Kidney epithelial cell (primary cell): Measurements from ENCODE around the gene MUC13. TPM values are rescaled to one million over a fixed set of nuclear protein-coding genes. Genes with fewer than 3 reads are reported as not detected.
"Not testable (repeated sequence)": the region's sequence is repeated elsewhere in the genome, so short reads cannot be mapped to it uniquely, and the experiment has no call there.

Experiments used
- DNase-seq: peaks from one replicate; pipeline ENCODE4 v3.0.0-alpha.2; 2010; ENCODE audit warnings: low read depth
- H3K27me3 ChIP-seq: 2 replicates; pipeline ENCODE4 v1.6.0; 2011; ENCODE audit warnings: low read length; ENCODE audit not compliant: control insufficient read depth, insufficient read depth
- H3K36me3 ChIP-seq: 2 replicates; pipeline ENCODE4 v1.5.1; 2011; ENCODE audit warnings: low read length; ENCODE audit not compliant: control insufficient read depth, insufficient read depth
- H3K4me3 ChIP-seq: 2 replicates; pipeline ENCODE4 v1.5.1; 2011; ENCODE audit warnings: low read depth, mild to moderate bottlenecking, control low read depth, low read length
- CTCF ChIP-seq: IDR thresholded peaks from 2 replicates; pipeline ENCODE4 v1.5.1; 2011; ENCODE audit warnings: mild to moderate bottlenecking, moderate library complexity, low read length, control low read depth, inconsistent platforms; ENCODE audit not compliant: insufficient read depth, poor library complexity, severe bottlenecking
- total RNA-seq: library from RNA; depleted of rRNA; stranded (reverse); fragments of >200 nt; gene quantifications from 2 replicates; pipeline ENCODE4 v1.2.3, GENCODE V29; 2015

Gene MUC13
- total RNA-seq, 1 donor from 2014 or later = not detected

DNA sequence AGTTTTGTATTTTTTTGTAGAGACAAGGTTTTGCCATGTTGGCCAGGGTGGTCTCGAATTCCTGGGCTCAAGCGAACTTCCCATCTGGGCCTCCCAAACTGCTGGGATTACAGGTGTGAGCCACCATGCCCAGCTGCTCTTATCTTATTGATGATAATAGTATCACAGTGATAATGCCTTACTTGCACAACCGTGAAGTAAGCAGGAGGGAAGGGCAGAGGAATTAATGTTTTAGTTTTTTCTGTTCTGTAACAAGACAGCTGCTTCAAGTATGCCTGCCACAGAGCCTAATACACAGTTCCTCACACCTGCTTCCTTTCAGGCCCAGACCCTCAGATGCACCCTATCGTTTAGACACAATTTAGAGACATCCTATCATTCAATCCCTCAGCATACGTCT, 26.1 kb upstream of the MUC13 start:
- Histone ChIP-seq H3K27me3 (no peaks in the 10 kb centered on the region), H3K36me3 (no peaks in the 10 kb centered on the region), H3K4me3 (no peak overlapping the region)
- DNase-seq = no peak
- TF ChIP-seq CTCF = no peak

GRCh38 chr3:124960105-124960504, 25.6 kb upstream of the MUC13 start:
- Histone ChIP-seq H3K27me3 (no peaks in the 10 kb centered on the region), H3K4me3 (no peak overlapping the region), H3K36me3 (no peaks in the 10 kb centered on the region)
- no peak for DNase-seq
- no peak for TF ChIP-seq CTCF

DNA sequence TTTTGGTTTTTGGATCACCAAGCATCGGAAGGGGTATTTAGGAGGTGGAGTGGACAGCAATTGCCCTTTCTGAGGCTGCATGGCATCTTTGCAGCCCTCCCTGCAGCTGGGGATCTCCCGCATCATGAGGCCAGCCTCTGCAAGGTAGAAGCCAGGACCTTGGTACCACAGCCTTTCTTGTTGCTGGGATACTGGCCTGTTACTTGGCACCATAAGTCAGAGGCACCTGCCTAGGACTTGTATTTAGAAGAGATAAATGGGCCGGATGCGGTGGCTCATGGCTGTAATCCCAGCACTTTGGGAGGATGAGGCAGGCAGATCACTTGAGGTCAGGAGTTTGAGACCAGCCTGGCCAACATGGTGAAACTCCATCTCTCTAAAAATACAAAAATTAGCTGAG, 23.4 kb upstream of the MUC13 start:
- not testable (repeated sequence) for H3K4me3 ChIP-seq, H3K27me3 ChIP-seq, DNase-seq, H3K36me3 ChIP-seq

DNA sequence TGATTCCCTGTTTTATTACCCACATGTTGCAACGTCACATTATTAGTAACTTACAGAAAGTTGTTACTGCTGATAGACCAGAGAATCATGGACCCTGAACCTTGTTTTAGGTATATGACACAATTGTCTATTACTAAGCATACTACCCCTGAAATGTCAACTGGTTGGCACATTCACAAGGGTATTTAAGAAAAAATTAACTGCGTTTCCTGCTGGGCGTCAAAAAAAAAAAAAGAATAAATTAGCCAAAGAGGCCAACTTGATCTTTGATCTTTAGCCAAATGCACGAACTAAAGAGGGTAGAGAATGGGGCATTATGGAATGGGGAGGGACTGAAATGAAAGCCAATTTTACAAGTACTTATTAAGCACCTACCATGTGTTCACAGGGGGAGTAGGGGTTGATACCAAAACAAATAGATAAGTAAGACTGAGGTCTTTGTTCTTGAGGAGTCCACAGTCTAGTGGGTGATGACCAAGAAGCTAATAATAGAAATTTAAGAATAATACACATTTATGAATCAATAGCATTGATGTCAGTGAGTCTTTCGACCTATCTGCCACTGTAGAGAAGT, 17.8 kb upstream of the MUC13 start:
- no peak overlapping the region for H3K4me3 ChIP-seq
- H3K27me3 ChIP-seq = no peaks in the 10 kb centered on the region
- no peak for TF ChIP-seq CTCF
- H3K36me3 ChIP-seq = no peaks in the 10 kb centered on the region
- DNase-seq = no peak

GRCh38 chr3:124951511-124952281, 17.1 kb upstream of the MUC13 start:
- DNase-seq = no peak
- no peak for TF ChIP-seq CTCF
- H3K36me3 ChIP-seq = no peaks in the 10 kb centered on the region
- H3K4me3 ChIP-seq = no peak overlapping the region
- no peaks in the 10 kb centered on the region for H3K27me3 ChIP-seq

- no peak for DNase-seq
- no peaks in the 10 kb centered on the region for H3K27me3 ChIP-seq
- TF ChIP-seq CTCF = no peak
- no peaks in the 10 kb centered on the region for H3K36me3 ChIP-seq
- no peak overlapping the region for H3K4me3 ChIP-seq
Measured at GRCh38 chr3:124950026-124950425, 15.5 kb upstream of the MUC13 start.
